GM19099 (cell line): ENCODE results near the gene IFIT1B.

Experiments used
- POLR2A ChIP-seq: IDR thresholded peaks from 3 replicates; pipeline ENCODE4 v1.6.1; 2011; ENCODE audit warnings: low read depth; ENCODE audit not compliant: insufficient read length; ENCODE audit errors: extremely low read depth

The IFIT1B gene

DNA sequence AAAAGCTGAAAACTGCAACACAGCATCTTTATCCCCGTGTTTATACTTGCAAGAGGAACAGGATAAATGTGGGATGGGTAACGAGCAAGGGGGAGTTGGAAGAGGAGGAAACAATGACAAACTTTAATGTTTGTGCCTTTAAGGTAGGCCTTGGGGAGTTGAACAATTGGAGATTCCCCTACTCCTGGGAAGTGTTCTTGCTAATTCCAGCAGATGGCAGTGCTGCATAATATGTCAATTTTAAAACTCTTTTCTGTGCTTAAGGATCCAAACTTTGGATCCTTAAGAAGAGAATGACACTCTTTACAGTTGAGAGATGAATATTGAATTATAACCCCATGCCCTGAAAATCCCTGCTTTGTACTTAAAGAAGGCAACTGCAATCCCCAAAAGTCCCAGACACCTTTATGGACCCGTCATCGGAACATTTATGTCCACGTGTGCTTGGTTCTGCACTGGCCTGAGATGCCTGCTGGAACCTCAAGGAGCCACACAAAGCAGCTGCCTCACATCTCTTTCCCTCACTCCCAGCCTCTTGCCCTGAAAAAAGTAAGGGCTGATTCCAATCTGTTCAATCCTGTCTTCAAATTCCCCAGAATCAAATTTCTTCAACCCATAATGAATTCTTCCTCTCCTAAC lies 48.5 kb downstream of the IFIT1B start:
- no peak for TF ChIP-seq POLR2A

DNA sequence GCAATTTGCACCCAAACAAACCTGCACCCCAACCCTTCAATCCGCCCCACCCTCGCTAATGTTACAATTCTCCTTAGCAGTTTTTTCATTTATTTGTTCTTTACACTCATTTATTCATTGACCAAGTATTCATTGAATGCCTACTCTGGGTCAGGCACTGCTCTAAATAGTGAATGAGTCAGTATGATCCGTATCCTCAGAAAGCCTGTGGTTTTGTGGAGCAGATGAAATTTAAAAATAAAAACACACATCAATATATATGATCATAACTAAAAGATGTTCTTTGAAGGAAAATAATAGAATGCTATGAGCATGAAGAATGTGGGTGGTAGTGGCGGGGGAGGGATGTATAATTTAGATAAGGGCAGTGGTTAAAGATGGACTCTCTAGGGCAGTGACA lies 49.8 kb downstream of the IFIT1B start:
- TF ChIP-seq POLR2A = no peak

DNA sequence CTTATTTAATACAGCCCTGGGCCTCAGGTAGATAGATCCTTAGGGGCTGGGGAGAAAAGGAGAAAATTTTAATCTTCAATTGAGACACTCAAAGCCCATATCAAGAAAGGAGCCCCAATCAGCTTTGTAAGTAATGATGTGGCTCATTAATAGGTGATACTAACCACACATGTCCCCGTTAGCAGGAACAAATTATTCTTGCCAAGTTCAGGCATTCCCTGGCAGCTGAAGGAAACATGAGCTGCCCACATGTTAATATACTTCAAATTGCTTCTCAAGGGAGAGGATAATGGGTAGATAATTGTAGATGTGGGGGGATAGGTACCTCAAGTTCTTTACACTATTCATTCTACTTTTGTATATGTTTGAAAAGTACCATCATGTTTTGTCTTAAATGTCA lies 51.0 kb downstream of the IFIT1B start:
- TF ChIP-seq POLR2A = no peak

DNA sequence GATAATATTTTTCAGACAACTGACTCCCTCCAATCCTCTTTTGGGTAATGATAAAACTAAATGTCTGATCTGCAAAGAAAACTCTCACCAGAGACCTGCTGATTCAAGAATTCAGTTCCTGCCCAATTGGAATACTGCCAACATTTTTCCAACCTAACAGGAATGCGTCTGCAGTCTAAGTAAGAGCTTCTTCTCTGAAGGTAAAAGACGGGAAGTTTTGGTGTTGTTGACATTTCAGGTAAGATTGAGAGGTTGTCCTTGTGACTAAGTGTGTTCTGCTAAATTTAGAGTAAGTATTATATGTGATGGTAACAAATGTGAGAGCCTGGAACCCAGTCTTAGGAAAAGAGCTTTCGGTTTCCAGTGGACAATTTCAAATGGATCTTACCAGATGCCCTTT lies 54.1 kb downstream of the IFIT1B start:
- no peak for TF ChIP-seq POLR2A
